Suppressor macrophage (primary cell): Measurements from ENCODE around the gene HOXC11.

Source experiments
- DNase-seq, 4 experiments: peaks; one replicate each; pipeline ENCODE4 v3.0.0-alpha.2; 2020 to 2022

Gene HOXC11

DNA sequence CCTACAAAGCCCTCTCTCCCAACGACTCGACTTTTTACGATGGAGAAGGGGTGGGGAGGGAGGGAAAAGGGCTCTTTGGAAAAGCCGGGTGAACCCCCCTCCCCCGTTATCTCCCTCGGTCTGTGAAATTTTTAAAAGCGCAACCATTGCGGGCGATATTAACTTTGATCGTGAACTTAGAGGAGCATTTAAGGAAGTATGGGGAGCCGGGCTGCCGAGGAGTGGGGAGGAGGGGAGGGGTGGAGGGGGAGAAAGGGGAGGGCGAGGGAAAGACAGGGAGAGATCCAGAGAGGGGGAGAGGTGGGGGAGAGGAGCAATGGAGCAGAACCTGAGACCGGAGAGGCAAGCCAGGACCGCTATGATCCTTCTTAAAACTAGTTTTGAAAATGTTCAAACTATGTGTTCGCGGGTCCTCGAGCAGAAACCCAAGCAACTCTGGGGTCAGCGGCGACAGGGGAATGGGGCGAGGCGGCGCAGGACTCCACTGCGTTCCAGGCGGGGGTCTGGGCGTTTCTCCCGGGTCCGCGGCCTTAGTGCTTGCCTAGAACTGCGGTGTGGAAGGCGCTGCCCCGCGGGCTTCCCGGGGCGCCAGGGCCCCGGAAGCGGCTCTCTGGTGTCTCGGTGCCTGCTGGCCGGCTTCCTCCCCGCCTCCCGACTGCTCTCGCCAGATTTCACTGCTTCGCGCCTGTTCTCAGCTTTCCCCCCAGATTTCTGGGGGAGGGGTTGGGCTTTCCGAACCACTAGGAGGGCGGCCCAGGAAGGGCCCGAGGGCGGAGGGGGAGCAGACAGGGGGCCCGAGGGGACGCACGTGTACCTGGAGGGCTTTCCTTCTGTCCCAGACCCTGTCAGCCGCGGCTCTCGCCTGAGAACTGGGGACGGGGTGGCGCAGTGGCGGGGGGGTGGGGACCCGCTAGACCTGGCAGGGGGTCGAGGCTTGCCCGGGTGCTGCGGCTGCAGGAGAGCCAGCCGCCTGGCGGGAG, 1.4 kb downstream of the HOXC11 start, which contains the start of gene HOTAIR:
TSS of gene HOTAIR (minus strand) at position 871 of the 980 bp plus-strand sequence.
- peak; percentile 17 to 62 (median 38) for DNase-seq

DNA sequence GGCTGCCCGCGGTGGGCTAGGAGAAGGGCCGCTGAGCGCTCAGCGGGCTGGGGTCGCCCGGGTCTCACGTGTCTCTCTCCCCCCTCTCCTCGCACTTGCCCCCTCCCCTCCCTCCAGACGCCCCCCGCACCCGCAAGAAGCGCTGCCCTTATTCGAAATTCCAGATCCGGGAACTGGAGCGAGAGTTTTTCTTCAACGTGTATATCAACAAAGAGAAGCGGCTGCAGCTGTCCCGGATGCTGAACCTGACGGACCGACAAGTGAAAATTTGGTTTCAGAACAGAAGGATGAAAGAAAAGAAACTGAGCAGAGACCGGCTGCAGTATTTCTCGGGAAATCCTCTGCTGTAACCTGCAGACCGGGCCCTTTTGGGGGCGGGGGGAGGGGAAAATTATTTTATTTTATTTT, 2.1 kb downstream of the HOXC11 start:
- DNase-seq: no peak

DNA sequence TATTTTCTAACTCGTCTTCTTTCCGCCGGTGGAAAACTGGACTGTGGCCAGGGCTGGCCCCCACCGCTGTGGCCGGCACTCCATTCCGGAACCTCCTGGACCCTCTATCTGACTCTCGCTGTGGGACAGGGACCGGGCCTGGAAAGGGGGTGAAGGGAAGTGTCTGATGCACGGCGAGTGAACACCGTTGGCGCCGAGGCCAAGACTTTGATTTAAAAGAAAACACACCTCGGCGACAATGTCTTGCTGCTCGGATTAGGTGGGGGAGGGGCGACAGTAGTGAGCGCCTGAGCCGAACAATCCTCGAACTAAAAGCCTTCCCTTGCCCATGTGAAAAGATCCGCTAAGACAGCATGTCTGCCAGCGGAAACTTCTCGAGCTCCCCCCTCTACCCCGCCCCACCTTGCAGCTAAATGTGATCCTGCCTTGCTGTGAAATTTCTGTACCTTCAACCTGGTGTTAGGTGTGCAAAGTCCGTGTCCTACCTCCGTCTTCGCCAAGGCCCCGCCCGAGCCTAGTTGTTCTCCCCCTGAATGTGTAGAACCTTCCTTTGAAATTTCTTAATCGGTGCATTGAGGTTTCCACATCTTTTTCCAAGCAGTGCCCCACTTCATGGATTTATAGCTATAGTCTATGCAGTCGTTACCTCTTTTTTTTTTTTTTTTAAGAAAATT, 2.7 kb downstream of the HOXC11 start:
- no peak for DNase-seq

DNA sequence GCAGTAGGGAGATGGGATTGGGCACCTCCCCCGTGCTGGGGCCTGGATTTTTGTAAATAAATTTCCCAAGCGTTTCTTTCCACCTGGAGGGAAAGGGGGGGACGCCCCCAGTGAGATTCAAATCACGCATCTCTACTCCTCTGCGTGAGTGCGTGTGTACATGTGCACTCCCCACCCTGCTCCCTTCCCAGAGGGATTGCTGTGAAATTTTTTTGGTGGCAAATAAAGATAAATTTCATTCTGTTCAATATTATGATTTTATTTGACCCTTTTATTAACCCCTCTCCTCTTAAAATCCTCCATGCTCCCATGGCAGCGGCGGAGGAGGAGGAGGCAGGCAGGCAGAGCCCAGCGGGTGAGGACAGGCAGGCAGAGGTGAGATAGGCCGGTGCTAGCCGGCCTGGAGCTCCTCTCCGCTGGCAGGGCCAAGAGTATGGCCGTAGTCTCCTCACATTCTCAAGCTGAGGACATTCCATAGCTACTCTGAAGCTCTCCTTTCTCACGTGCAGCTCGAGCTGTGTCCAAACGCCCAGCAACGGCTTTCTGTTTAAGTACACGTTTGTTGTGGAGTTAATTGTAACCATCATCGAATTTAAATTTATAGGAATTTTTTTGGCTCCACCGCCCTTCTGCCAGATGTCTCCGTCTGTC, 3.4 kb downstream of the HOXC11 start:
- DNase-seq: no peak

DNA sequence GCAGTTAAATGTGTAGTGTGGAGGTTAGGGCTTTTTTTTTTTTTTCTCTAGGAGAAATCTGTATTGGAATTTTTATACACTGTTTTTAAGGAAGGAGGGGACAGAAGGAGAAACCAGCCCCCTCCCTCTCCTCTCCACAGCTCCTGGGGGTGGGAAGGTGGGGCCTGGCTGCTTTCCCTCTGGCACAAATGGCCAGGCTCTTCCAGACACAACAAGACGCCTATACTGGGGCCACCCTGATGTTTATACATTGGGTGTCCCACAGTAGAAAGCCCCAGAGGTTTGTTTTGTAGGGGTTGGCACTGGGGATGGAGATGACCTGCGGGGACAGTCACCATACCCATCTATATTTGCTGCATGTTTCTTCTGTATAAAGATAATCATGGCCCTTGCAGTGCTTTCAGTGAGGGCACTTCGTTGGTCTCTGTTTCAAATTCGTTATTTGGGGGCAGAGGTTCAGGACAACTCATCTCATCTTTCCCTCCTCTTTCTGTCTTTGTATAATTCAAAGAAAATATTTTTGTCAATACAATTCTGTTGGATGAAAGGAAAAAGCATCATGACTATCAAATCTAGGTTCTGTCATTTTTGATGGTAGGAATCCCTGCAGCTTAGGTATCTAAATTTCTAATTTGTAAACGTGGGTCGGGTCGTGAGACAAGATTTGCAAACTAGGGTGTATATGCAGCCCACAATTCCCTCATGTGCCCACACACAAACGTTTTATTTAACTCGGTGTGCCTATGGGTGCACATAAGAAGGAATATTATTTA, 4.1 kb downstream of the HOXC11 start:
- DNase-seq: no peak

DNA sequence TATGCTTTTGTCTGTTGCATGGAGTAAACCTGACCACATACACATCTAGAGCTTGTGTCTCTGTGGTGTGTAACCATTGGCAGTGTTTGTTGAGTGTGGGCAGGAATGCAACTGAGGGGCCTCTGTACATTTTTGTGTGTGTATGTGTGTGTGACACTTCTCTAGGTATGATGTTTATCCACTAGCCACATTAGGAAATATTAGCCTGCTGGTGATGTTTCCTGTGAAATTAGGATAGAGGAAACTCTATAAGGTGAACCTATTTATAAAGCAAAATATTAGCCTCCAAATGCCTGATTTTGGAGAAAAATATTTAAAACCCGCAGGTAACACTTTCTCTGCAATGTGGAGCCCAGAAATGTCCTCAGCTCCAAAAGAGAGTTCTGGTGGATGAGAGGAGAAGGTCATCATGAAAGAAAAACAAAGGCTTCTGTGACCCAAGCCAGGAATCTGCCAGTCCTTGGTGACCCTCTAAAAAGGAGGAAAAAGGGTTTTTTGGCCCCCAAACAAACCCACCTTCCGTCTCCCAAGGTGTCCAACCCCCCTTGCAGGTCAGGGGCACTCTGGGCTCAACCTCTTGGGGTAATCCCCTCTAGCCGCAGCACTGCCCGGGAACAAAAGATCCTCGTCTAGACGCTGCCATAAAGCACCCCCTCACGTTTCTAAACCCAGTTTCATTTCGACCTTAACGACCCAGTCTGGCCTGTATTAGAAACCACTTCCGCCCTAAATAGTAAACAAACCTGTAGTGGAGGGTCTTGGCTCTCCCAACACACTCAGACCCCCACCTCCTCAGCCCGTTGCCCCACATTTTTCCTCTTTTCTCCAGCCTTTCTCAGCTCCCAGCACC, 4.9 kb downstream of the HOXC11 start:
- DNase-seq: no peak

DNA sequence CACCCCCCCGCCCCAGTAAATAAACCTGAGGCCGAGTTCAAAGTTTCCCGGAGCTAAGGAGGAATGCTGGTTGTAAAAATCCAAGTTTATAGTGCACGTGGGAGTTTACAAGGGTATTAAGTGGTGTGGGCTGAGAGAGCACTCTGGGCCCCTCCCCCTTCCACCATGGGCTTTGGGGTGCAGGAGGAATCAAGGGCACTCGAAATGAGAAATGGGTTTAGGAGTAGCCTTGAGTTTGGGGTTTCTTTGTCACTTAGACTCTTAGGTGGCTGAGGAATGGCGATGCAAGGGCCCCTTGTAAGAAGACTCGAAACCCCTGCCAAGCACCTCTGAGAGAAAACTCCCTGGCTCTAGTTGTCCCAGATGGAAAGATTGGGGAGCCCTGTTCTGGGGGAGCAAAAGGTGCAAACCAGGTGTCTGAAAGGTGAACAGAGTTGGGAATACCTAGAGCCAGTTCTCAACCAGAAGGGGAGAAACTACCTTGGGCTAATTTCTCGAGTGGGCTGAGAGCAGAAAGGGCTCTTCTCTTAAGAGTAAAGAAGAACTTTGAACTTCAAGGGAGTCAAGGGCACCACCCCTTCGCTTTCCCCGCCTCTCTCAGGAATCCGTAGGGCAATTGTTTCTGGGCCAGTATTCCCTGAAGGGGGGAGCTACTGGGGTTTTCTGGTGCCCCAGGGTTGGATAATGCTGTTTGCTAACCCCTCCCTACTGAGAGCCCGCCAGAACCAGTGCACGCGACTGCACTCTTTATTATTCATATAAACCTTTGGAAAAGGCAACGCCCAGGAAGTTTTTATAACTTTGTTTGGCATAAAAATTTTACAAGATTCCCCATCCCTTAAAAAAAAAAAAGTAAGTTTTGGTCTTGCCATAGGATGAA, 5.8 kb downstream of the HOXC11 start:
- no peak for DNase-seq

DNA sequence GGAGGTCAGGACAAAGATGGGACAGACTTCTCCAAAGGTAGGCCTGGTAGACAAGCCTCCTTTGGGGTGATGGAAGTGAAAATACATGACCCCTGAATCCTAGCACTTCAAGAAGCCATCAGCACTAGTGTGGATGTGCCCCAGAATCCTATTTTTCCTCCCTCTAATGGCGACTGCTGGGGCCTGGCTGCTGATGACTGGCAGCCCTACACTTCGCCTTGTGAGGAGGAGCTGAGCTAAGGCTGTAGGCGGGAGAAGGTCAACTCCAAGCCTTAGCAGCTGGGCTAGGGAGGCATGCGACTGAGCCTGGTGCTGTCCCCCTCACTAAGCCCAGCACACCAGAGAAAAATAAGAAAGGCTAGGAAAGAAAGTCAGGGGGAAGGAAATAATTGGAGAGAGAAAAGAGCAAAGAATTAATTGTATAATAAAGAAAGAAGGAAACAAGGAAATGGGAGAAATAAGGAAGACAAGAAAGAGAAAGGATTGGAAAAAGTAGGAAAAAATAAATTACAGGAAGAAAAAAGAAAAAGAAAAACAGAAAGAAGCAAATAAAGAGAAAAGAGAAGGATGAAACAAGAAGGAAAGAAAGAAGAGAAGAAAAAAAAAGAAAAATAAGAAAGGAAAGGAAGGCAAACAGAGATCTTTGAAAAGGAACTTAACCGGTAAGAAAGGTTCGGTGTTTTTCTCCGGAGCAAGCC, 7.3 kb downstream of the HOXC11 start:
- DNase-seq: no peak

DNA sequence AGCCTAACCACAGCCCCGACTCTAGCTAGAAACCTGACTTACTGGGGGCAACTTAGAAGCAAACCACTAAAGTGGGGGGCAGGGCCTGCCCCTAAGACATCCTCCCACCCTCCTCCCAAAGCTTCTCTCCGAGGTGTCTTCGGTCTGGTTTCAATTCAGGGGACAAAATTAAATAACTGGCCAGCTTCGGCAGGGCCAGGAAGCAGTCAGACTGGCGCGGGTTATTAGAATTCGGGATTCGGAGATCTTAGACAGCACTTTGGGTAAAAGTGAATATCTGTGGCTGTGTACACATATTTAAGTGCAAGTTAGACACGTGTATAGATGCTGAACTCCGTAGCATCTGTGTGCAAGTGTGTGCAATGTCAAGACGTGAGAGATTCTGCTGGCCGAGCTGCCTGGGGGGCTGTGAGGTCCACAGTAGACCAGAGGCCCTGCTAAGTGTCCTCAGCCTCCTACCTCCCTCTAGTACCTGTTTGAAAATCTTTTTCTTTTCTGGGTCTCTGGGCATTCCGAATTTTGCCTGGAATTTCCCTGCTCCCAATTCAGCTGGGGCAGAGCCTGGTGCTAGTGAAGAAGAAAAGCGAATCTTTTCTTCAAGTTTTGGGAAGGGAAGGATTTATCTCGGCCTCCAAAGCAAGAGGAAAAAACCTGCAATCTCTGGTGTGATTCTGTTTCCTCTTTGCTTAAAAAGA, 8.0 kb downstream of the HOXC11 start:
- DNase-seq: no peak

DNA sequence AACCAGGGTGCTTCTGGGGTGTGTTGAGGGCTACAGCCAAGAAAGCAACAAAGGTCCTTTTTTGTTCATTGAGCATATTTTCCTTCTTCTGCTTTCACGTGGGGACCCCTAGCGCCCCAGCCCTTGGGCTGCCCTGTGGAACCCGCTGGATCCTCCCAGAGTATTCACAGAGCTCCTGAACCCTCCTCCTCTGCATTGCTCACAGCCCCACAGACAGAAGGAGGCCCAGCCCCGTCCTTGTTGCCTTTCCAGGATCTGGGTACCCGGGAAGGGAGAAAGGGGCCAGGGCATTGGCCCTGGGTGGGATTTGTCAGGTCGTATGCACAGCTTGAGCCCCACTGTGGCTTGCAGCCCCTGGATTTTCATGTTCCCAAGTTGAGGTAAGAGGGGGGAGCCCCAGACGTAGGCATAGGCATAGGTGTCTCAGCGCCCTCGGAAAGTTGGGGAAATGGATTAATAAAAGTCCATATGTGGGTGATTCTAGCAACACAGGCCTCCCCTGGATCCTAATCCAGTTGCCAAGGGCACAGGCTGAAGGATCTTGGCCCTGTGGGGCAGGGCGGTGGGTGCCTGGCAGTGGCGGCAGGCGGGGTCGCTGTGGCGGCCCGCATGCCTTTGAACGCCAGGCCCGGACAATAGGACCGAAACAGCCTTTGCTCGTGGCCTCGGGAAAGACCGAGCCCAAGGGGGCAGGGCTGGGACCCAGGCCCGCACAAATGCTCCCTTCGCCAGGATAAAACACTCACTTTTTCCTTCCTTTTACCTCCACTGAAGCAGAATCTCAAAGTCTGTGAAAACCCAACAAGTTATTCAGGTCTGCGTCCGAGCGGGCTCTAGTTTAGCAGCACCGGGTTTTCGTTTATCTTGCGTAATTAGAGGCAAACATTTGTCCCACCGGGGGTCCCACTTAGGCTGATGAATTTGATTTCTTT, 9.0 kb downstream of the HOXC11 start:
- DNase-seq: no peak

DNA sequence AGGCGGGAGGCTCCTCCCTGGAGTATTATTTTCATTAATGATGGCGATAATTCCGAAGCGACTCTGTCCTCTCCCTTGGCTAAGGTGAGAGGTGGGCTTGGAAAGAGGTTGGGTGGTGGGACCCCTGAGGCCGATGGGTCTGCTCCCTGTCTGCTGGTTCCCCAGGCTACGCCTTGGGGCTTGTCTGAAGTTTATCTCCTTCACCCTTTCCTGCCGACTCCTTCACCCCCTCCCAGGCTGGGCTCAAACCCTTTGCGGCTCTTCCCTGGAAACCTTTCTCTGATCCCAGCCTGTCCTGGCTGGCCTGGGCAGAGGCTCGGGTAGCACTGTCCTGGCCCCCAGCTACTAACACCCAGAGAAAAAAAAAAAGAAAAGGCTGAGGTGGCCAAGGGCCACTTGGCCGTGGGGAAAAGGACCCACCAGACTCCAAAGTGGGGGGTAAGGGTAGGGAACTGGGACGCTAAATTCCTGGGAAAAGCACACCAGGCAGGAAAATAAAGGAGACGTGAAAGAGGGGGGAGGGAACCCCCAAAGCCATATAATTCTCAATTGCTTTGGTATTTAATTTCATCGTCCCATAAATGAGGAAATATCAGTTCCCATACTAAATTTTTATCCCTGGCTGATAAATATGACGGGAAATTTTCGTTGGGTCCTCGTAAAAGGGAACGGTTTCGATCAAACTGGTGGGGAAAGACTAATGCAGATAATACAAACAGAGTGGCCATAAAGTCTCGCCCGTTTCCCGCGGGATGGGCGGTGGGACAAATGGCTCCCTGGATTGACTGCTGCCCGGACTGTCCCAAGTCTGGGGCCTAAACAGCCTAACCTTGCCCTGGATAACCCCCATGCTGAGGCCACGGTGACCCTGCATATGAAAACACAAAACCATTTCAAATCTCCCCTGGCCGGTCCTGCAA, 10.0 kb downstream of the HOXC11 start:
- DNase-seq: no peak

DNA sequence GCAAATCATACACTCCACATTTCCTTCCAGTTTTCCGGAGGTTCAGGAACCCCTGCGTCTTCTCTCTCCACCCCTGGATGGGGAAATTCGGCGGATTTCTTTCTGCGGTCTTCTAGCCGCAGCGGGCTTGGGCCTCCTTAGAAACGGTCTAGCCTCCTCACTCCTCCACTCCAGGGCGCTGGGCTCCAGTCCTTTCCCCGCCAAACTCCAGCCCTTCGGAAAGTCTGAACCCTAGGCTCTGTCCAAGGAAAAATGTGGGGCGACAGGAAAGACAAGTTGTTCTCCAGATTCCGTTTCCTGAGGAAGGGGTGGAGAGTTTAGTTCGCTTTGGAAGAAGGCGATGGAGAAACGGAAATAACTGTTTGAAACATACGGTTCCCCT, 10.6 kb downstream of the HOXC11 start:
- DNase-seq: peak in 2 of 4 experiments; percentile 12 to 27

DNA sequence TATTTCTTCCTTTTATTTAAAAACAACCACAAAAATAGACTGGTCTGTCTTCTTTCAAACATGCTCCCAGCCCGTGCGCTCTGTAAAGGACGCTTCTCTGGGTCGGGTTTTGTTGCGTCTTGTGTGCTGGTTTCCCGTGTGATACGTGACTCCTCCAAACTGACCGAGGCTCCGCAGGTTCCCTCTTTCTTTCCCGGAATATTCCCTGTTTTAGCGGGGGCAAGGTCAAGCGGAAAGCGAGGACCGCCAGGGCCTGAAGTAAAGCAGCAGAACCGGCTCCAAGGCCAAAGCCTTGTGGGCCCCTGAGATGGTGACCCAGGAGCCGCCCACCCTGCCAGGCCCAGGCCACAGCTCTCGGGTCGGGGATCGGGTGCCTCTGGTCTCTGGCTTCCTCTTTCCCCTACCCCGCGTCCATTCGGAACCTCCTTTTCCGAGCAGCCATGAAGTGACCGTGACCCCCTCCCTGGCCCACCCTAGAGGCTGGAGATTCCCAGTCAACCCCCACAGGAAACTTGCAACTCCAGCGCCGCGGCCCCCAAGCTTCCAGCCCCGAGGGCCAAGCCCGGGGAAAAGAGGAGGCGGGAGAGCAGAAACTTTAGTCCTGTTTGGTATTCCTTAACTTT, 11.1 kb downstream of the HOXC11 start:
- no peak for DNase-seq

DNA sequence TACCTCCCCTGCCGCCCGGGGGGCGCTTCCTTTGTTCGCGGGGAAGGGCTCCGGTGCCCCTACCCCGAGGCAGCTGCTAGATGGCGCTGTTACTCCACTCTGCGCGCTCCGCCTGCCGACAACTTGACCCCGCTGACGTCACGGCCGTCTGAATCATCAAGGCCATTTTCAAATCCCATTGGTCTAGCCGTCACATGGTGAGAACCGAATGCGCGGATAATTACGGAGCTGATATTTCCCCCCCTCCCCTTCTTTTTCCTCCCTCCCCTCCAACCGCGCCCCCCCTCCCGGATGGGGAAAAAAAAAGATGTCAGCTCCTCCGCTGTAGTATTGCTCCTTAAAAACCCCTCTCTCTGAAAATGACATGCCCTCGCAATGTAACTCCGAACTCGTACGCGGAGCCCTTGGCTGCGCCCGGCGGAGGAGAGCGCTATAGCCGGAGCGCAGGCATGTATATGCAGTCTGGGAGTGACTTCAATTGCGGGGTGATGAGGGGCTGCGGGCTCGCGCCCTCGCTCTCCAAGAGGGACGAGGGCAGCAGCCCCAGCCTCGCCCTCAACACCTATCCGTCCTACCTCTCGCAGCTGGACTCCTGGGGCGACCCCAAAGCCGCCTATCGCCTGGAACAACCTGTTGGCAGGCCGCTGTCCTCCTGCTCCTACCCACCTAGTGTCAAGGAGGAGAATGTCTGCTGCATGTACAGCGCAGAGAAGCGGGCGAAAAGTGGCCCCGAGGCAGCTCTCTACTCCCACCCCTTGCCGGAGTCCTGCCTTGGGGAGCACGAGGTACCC, 12.2 kb downstream of the HOXC11 start, which contains the start of gene HOXC10:
TSS of gene HOXC10 (plus strand) at position 246 of the 791 bp plus-strand sequence. CDS start at position 360, 114 bp downstream.
- peak; percentile 42 to 67 (median 59) for DNase-seq

DNA sequence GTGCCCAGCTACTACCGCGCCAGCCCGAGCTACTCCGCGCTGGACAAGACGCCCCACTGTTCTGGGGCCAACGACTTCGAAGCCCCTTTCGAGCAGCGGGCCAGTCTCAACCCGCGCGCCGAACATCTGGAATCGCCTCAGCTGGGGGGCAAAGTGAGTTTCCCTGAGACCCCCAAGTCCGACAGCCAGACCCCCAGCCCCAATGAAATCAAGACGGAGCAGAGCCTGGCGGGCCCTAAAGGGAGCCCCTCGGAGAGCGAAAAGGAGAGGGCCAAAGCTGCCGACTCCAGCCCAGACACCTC, 12.7 kb downstream of the HOXC11 start:
- no peak for DNase-seq
